Prostate gland (tissue), 2 donors: Measurements from ENCODE around the gene KIFC1.

ENCODE experiments used
- POLR2A ChIP-seq: fragments of 450-650 bp; IDR thresholded peaks from one replicate; pipeline ENCODE4 v1.6.1; 2016; ENCODE audit warnings: antibody characterized with exemption, mild to moderate bottlenecking
- TF ChIP-seq, protein P1 (sequence below), 4 experiments: fragments of 200-600 bp in 2 of 4; fragments of 450-650 bp in 2 of 4; sonication (generic) in 2 of 4; IDR thresholded peaks; 1 replicate in 3 of 4; 2 replicates in 1 of 4; pipeline ENCODE4 v1.5.1; 2016 to 2019; ENCODE audit warnings: antibody characterized with exemption in 4 of 4, mild to moderate bottlenecking in 2 of 4, moderate library complexity in 2 of 4

- TF ChIP-seq, protein P1, sequence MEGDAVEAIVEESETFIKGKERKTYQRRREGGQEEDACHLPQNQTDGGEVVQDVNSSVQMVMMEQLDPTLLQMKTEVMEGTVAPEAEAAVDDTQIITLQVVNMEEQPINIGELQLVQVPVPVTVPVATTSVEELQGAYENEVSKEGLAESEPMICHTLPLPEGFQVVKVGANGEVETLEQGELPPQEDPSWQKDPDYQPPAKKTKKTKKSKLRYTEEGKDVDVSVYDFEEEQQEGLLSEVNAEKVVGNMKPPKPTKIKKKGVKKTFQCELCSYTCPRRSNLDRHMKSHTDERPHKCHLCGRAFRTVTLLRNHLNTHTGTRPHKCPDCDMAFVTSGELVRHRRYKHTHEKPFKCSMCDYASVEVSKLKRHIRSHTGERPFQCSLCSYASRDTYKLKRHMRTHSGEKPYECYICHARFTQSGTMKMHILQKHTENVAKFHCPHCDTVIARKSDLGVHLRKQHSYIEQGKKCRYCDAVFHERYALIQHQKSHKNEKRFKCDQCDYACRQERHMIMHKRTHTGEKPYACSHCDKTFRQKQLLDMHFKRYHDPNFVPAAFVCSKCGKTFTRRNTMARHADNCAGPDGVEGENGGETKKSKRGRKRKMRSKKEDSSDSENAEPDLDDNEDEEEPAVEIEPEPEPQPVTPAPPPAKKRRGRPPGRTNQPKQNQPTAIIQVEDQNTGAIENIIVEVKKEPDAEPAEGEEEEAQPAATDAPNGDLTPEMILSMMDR (IDR thresholded peaks at IDR 0.05) = no peak
- TF ChIP-seq POLR2A = no peak
Observed at GRCh38 chr6:33443619-33444504, 52.2 kb downstream of the KIFC1 start.
